NCI-H2107 (cell line): ENCODE data around the gene USP33.
"Not testable (repeated sequence)": the region's sequence is repeated elsewhere in the genome, so short reads cannot be mapped to it uniquely, and the experiment has no call there.

ENCODE experiments used
- DNase-seq: peaks from one replicate; lab custom pipeline; 2025; lab: John Stamatoyannopoulos, UW

The USP33 gene

DNA sequence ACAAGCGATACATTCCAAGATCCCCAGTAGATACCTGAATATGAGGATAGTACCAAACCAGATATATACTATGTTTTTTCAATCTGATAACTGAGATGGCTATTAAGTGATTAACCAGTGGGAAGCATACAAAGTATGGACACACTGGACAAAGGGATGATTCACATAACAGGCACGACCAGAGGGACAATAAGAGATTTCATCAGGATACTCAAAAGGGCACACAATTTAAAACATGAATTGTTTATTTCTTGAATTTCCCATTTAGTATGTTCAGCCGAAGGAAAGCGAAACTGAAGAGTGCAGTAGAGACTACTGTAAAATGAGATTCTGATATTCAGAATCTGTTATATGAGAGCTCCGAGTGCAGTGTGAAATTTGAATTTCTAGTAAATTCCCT, 87.8 kb downstream of the USP33 start:
- no peak for DNase-seq

- no peak for DNase-seq
These were observed 89.3 kb downstream of the USP33 start for GRCh38 chr1:77670330-77670729.

GRCh38 chr1:77668924-77669449, 90.7 kb downstream of the USP33 start:
- no peak for DNase-seq

DNA sequence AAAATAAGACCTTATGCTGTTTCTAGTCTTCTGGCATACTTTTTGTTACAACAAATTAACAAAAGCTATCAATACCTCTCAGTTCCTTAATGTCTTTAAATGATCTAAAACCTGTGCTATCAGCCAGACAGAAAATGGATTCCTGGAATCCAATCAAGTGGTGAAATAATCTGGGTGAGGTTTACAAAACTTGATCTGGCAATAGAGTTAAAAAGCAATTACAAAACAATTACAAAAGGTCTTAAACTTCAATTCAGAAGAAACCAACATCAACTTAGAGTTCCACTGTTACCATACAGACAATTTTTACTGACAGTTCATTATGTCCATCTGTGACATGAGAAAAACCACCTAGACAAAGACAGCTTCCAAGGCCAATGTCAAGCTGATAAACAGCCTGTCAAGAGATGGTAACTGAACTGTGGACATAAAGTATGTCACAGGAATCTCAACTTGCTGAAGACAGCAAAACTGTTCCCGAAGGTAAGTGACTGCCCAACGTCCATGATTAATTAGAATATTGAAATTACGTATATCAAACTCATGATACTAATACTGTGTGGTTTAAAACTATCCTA, 94.6 kb downstream of the USP33 start:
- DNase-seq, result no peak

GRCh38 chr1:77661696-77662095, 98.0 kb downstream of the USP33 start:
- no peak for DNase-seq

GRCh38 chr1:77659879-77660593, 99.6 kb downstream of the USP33 start:
- no peak for DNase-seq

- DNase-seq, result no peak
These were observed 101.4 kb downstream of the USP33 start for GRCh38 chr1:77658271-77658670.

GRCh38 chr1:77655431-77655974, 104.1 kb downstream of the USP33 start:
- DNase-seq, result no peak

DNA sequence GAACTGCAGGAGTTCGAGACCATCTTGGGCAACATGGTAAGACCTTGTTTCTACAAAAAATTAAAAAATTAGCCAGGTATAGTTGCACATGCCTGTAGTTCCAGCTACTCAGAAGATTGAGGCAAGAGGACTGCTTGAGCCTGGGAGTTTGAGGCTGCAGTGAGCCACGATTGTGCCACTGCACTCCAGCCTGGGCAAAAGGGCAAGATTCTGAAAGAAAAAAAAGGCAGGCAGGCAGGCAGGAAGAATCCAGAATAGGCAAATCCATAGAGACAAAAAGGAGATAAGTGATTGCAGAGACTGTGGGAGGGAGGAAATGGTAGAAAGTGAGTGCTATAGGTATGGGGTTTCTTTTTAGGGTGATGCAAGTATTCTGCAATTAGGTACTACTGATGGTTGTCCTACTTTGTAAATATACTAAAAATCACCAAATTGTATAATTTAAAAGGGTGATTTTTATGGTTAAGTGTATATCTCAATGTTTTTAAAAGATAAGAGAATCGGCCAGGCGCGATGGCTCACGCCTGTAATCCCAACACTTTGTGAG, 106.6 kb downstream of the USP33 start:
- no peak for DNase-seq

- no peak for DNase-seq
These were observed 107.4 kb downstream of the USP33 start for GRCh38 chr1:77652268-77652667.

GRCh38 chr1:77649127-77649526, 110.5 kb downstream of the USP33 start:
- no peak for DNase-seq

DNA sequence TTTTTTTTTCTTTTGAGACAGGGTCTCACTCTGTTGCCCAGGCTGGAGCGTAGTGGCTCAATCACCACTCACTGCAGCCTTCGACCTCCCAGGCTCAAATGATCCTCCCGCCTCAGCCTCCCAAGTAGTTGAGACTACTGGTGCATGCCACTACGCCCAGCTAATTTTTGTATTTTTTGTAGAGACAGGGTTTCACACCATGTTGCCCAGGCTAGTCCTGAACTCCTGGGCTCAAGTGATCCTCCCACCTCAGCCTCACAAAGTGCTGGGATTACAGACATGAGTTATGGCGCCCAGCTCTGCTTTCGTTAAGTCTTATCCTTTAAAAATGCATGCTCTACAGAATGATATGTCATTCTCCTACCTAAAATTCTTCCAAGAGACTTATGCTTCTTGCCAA, 113.4 kb downstream of the USP33 start:
- not testable (repeated sequence) for DNase-seq
